B cell (primary cell): ENCODE data around the gene IL1A. TPM values are rescaled to one million over a fixed set of nuclear protein-coding genes. Genes with fewer than 3 reads are reported as not detected.

ENCODE experiments used
- ATAC-seq: fragments of 200-7000 bp; cut with Tn5 transposase; one replicate; pipeline ENCODE4 v1.10.0; 2021; ENCODE audit warnings: low read depth, mild to moderate bottlenecking, moderate number of reproducible peaks, moderate library complexity
- CTCF ChIA-PET: fragments of 350-600 bp; sonication (Branson Sonifier 250); formaldehyde crosslinking; loops from one replicate; lab custom pipeline; 2021; ENCODE audit warnings: antibody characterized with exemption, inconsistent platforms; lab: Charles Lee
- POLR2A ChIA-PET: fragments of 350-600 bp; sonication (Branson Sonifier 250); formaldehyde crosslinking; loops from one replicate; lab custom pipeline; 2021; ENCODE audit warnings: antibody characterized with exemption; lab: Charles Lee
- DNase-seq: peaks from one replicate; pipeline ENCODE4 v3.0.0; 2013
- H2AFZ ChIP-seq: 2 replicates; pipeline ENCODE4 v1.6.1; 2012; ENCODE audit warnings: mild to moderate bottlenecking, low read depth, low read length; ENCODE audit not compliant: insufficient read depth, poor library complexity, severe bottlenecking
- H3K27ac ChIP-seq, 2 donors: 1 replicate in 1 of 2; 2 replicates in 1 of 2; pipeline ENCODE4 v1.5.1; 2012 to 2013; ENCODE audit warnings: low read length in 2 of 2, mild to moderate bottlenecking in 2 of 2, moderate library complexity in 1 of 2
- H3K27me3 ChIP-seq, 4 experiments: fragments of 200-600 bp in 1 of 4; sonication (generic) in 1 of 4; replicated peaks in 1 of 4; 1 replicate in 2 of 4; 2 replicates in 2 of 4; pipeline versions ENCODE4 v1.6.1 to v1.7.0; 2013 to 2016; ENCODE audit warnings: low read length in 3 of 4, mild to moderate bottlenecking in 2 of 4, mixed read lengths in 1 of 4, moderate library complexity in 1 of 4; ENCODE audit not compliant: insufficient read depth in 4 of 4, control insufficient read depth in 3 of 4; ENCODE audit errors: control extremely low read depth in 1 of 4
- H3K36me3 ChIP-seq, 2 experiments: replicated peaks in 1 of 2; 1 replicate in 1 of 2; 2 replicates in 1 of 2; pipeline versions ENCODE4 v1.6.1 to v1.7.1; 2013; ENCODE audit warnings: low read length in 1 of 2; ENCODE audit not compliant: insufficient read depth in 2 of 2, control insufficient read depth in 1 of 2; ENCODE audit errors: control extremely low read depth in 1 of 2, extremely low read depth in 1 of 2
- H3K4me1 ChIP-seq, 2 donors: fragments of 200-600 bp in 1 of 2; sonication (generic) in 1 of 2; 1 replicate in 1 of 2; 2 replicates in 1 of 2; pipeline versions ENCODE4 v1.5.1 to v1.6.1; 2013 to 2017; ENCODE audit warnings: low read length in 2 of 2; ENCODE audit not compliant: control insufficient read depth in 2 of 2, insufficient read depth in 2 of 2
- H3K4me2 ChIP-seq: replicated peaks from 2 replicates; pipeline ENCODE3; 2012; ENCODE audit warnings: mild to moderate bottlenecking, low read depth, low read length; ENCODE audit not compliant: poor library complexity, severe bottlenecking
- H3K4me3 ChIP-seq, 5 experiments: fragments of 200-600 bp in 1 of 5; sonication (generic) in 1 of 5; 1 replicate in 3 of 5; 2 replicates in 2 of 5; pipeline versions ENCODE4 v1.5.1 to v1.7.0; 2011 to 2016; ENCODE audit warnings: low read length in 4 of 5, mild to moderate bottlenecking in 4 of 5, low read depth in 2 of 5, control low read depth in 1 of 5, moderate library complexity in 1 of 5; ENCODE audit not compliant: insufficient read depth in 1 of 5; ENCODE audit errors: control extremely low read depth in 1 of 5, extremely low read depth in 1 of 5
- H3K79me2 ChIP-seq: fragments of 200-600 bp; sonication (generic); one replicate; pipeline ENCODE4 v1.6.0; 2016; ENCODE audit warnings: low read length; ENCODE audit not compliant: control insufficient read depth, insufficient read depth
- H3K9ac ChIP-seq: fragments of 200-600 bp; sonication (generic); 2 replicates; pipeline ENCODE4 v1.6.1; 2017; ENCODE audit warnings: mild to moderate bottlenecking, low read length, moderate library complexity
- H3K9me3 ChIP-seq, 3 donors: one replicate each; pipeline versions ENCODE4 v1.6.1 to v1.7.1; 2013; ENCODE audit warnings: low read length in 2 of 3; ENCODE audit not compliant: control insufficient read depth in 2 of 3, insufficient read depth in 1 of 3; ENCODE audit errors: control extremely low read depth in 1 of 3
- H4K20me1 ChIP-seq: 2 replicates; pipeline ENCODE4 v1.6.0; 2012; ENCODE audit warnings: mild to moderate bottlenecking, low read length; ENCODE audit not compliant: insufficient read depth, control insufficient read depth, poor library complexity, severe bottlenecking
- H3K27ac Mint-ChIP-seq: one replicate; pipeline ENCODE4 v1.8.0; 2021; ENCODE audit warnings: mixed read lengths
- H3K27me3 Mint-ChIP-seq: one replicate; pipeline ENCODE4 v1.8.0; 2021; ENCODE audit warnings: mixed read lengths
- H3K4me1 Mint-ChIP-seq: one replicate; pipeline ENCODE4 v1.8.0; 2021; ENCODE audit warnings: mixed read lengths
- H3K4me3 Mint-ChIP-seq: one replicate; pipeline ENCODE4 v1.8.0; 2021; ENCODE audit warnings: mixed read lengths
- H3K9me3 Mint-ChIP-seq: one replicate; pipeline ENCODE4 v1.8.0; 2022; ENCODE audit warnings: mixed read lengths; ENCODE audit not compliant: insufficient read depth
- EZH2 ChIP-seq: IDR thresholded peaks from 2 replicates; pipeline ENCODE4 v1.6.1; 2012; ENCODE audit warnings: borderline replicate concordance, low read depth, mild to moderate bottlenecking, moderate library complexity, low read length; ENCODE audit not compliant: insufficient read depth, poor library complexity, severe bottlenecking
- WGBS: methylation state at CpG from one replicate; pipeline ENCODE4 v1.1.5; 2013; ENCODE audit warnings: missing lambda C conversion rate; ENCODE audit not compliant: insufficient coverage; 5-methylcytosine and 5-hydroxymethylcytosine counted together
- intact Hi-C: fragments of 100-400 bp; cut with micrococcal nuclease; formaldehyde crosslinking; loops from one replicate; pipeline ENCODE4 v1.10.0; 2022
- polyA plus RNA-seq: library from polyadenylated mRNA; depleted of rRNA; stranded (reverse); fragments of >200 nt; gene quantifications from 2 replicates; pipeline ENCODE4 v1.2.3, GENCODE V29; 2012
- total RNA-seq, 2 donors: library from RNA; stranded (reverse); fragments of 120-200 nt in 1 of 2; gene quantifications; 1 replicate in 1 of 2; 2 replicates in 1 of 2; pipeline versions ENCODE4 v1.2.3 to v1.2.4, GENCODE V29; 2013 to 2022
- TF ChIP-seq, protein P1 (sequence below): fragments of 200-600 bp; IDR thresholded peaks from one replicate; pipeline ENCODE4 v1.8.0; 2022; ENCODE audit warnings: antibody characterized with exemption, mild to moderate bottlenecking

Gene IL1A
- total and polyA plus RNA-seq, 2 donors (not counting 1 experiment from before 2014, with no cell fraction given): 0.15 TPM; not detected in 1

GRCh38 chr2:112825706-112826105 is 41.4 kb upstream of the IL1A start:
- no peaks in the 10 kb centered on the region for H3K79me2 ChIP-seq
- no peak for ATAC-seq
- no peaks in the 10 kb centered on the region for H3K9me3 Mint-ChIP-seq
- TF ChIP-seq, protein P1, sequence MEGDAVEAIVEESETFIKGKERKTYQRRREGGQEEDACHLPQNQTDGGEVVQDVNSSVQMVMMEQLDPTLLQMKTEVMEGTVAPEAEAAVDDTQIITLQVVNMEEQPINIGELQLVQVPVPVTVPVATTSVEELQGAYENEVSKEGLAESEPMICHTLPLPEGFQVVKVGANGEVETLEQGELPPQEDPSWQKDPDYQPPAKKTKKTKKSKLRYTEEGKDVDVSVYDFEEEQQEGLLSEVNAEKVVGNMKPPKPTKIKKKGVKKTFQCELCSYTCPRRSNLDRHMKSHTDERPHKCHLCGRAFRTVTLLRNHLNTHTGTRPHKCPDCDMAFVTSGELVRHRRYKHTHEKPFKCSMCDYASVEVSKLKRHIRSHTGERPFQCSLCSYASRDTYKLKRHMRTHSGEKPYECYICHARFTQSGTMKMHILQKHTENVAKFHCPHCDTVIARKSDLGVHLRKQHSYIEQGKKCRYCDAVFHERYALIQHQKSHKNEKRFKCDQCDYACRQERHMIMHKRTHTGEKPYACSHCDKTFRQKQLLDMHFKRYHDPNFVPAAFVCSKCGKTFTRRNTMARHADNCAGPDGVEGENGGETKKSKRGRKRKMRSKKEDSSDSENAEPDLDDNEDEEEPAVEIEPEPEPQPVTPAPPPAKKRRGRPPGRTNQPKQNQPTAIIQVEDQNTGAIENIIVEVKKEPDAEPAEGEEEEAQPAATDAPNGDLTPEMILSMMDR: no peak
- TF ChIP-seq EZH2: no peak
- no peaks in the 10 kb centered on the region for H3K27me3 ChIP-seq
- no peak overlapping the region for H3K9ac ChIP-seq
- H3K4me3 Mint-ChIP-seq: no peak overlapping the region
- POLR2A ChIA-PET: no interaction called here
- H3K36me3 ChIP-seq: no peaks in the 10 kb centered on the region
- H3K4me3 ChIP-seq: no peak overlapping the region
- H3K27ac Mint-ChIP-seq: no peak overlapping the region
- no CpG with 5 or more reads among the region's 2 CpGs for WGBS
- no peaks in the 10 kb centered on the region for H3K4me1 Mint-ChIP-seq
- no peak overlapping the region for H3K4me2 ChIP-seq
- no peak overlapping the region for H2AFZ ChIP-seq
- no peak for DNase-seq
- no peaks in the 10 kb centered on the region for H4K20me1 ChIP-seq
- CTCF ChIA-PET: no interaction called here
- no peaks in the 10 kb centered on the region for H3K4me1 ChIP-seq
- intact Hi-C loops: no loop called here
- peaks cover 6% of the 10 kb centered on the region for H3K27me3 Mint-ChIP-seq
- H3K27ac ChIP-seq: no peak overlapping the region
- H3K9me3 ChIP-seq: no peaks in the 10 kb centered on the region

DNA sequence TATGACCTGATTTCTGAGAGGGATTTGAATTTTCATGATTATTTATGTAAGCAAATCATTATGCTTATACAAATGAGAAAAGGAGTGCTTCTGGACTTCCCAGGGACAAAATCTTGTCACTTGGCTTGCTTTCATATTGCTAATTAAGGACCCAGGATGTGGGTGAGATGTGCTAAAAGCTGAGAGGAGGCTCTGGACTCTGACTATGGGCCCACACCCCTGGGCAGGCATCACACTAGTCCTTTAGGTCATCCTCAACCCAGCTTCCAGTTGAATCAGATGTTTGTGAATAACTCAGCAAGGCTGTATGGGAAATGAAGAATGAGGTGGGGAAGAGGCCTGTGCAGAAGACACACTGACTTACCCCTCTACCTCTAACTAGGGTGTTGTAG is 40.4 kb upstream of the IL1A start:
- intact Hi-C loops: no loop called here

More for the DNA sequence above, 40.4 kb upstream of the IL1A start:
- Histone ChIP-seq H3K9ac (no peak overlapping the region), H3K27me3 (no peaks in the 10 kb centered on the region), H3K9me3 (no peaks in the 10 kb centered on the region), H4K20me1 (no peaks in the 10 kb centered on the region), H3K4me1 (no peaks in the 10 kb centered on the region), H3K36me3 (no peaks in the 10 kb centered on the region), H3K27ac (no peak overlapping the region), H2AFZ (no peak overlapping the region), H3K4me2 (no peak overlapping the region), H3K4me3 (no peak overlapping the region), H3K79me2 (no peaks in the 10 kb centered on the region)
- POLR2A ChIA-PET: no interaction called here
- DNase-seq (no peak), ATAC-seq (no peak)
- Mint-ChIP-seq H3K4me3 (no peak overlapping the region), H3K9me3 (no peaks in the 10 kb centered on the region), H3K27ac (no peak overlapping the region), H3K4me1 (no peaks in the 10 kb centered on the region), H3K27me3 (peaks cover 6% of the 10 kb centered on the region)
- no peak for TF ChIP-seq EZH2
- TF ChIP-seq, protein P1: no peak
- CTCF ChIA-PET: no interaction called here
